Natural killer cell (primary cell): ENCODE data around the gene DAP3. TPM values are rescaled to one million over a fixed set of nuclear protein-coding genes. Genes with fewer than 3 reads are reported as not detected.

Source experiments
- ATAC-seq, 3 donors: fragments of 150-1000 bp in 2 of 3; fragments of 200-7000 bp in 1 of 3; cut with Tn5 transposase; 1 replicate in 1 of 3; 2 replicates in 2 of 3; pipeline ENCODE4 v1.10.0; 2021; ENCODE audit warnings: mild to moderate bottlenecking in 2 of 3, moderate library complexity in 2 of 3
- DNase-seq, 2 donors: peaks; one replicate each; pipeline versions ENCODE4 v3.0.0 to v3.0.0-alpha.2; 2013 to 2021; ENCODE audit warnings: mixed read lengths in 1 of 2
- H3K27ac ChIP-seq: one replicate; pipeline ENCODE4 v1.5.1; 2013; ENCODE audit warnings: mild to moderate bottlenecking, low read length
- H3K27me3 ChIP-seq: one replicate; pipeline ENCODE4 v1.6.1; 2013; ENCODE audit warnings: low read length; ENCODE audit not compliant: control insufficient read depth, insufficient read depth
- H3K36me3 ChIP-seq: one replicate; pipeline ENCODE4 v1.6.1; 2013; ENCODE audit warnings: low read length; ENCODE audit not compliant: control insufficient read depth, insufficient read depth
- H3K4me1 ChIP-seq: one replicate; pipeline ENCODE4 v1.6.1; 2013; ENCODE audit warnings: low read length; ENCODE audit not compliant: control insufficient read depth, insufficient read depth
- H3K4me3 ChIP-seq: one replicate; pipeline ENCODE4 v1.5.1; 2013; ENCODE audit warnings: low read length
- H3K9me3 ChIP-seq: one replicate; pipeline ENCODE4 v1.6.1; 2013; ENCODE audit warnings: low read length; ENCODE audit not compliant: control insufficient read depth, insufficient read depth
- H3K27ac Mint-ChIP-seq, 2 donors: one replicate each; pipeline ENCODE4 v1.8.0; 2022; ENCODE audit warnings: mild to moderate bottlenecking in 2 of 2, mixed read lengths in 2 of 2, moderate library complexity in 1 of 2
- H3K27me3 Mint-ChIP-seq, 2 donors: one replicate each; pipeline ENCODE4 v1.8.0; 2022; ENCODE audit warnings: low read depth in 2 of 2, mixed read lengths in 2 of 2
- H3K36me3 Mint-ChIP-seq: one replicate; pipeline ENCODE4 v1.8.0; 2022; ENCODE audit warnings: mixed read lengths
- H3K4me1 Mint-ChIP-seq, 2 donors: one replicate each; pipeline ENCODE4 v1.8.0; 2022; ENCODE audit warnings: mixed read lengths in 2 of 2
- H3K4me3 Mint-ChIP-seq: one replicate; pipeline ENCODE4 v1.8.0; 2022; ENCODE audit warnings: mild to moderate bottlenecking, moderate library complexity, mixed read lengths
- H3K9me3 Mint-ChIP-seq, 2 donors: one replicate each; pipeline ENCODE4 v1.8.0; 2022; ENCODE audit warnings: mixed read lengths in 2 of 2
- WGBS: methylation state at CpG from one replicate; pipeline ENCODE4 v1.1.7; 2013; ENCODE audit warnings: missing lambda C conversion rate; ENCODE audit not compliant: insufficient coverage; 5-methylcytosine and 5-hydroxymethylcytosine counted together
- intact Hi-C: fragments of 100-400 bp; cut with micrococcal nuclease; formaldehyde crosslinking; loops from one replicate; pipeline ENCODE4 v1.14.2; 2022
- total RNA-seq, 4 donors: library from RNA; stranded (reverse); fragments of 120-200 nt in 1 of 4; gene quantifications; one replicate each; pipeline versions ENCODE4 v1.2.3 to v1.2.4, GENCODE V29; 2013 to 2022
- TF ChIP-seq, protein P1 (sequence below): fragments of 200-600 bp; IDR thresholded peaks from one replicate; pipeline ENCODE4 v1.8.0; 2022; ENCODE audit warnings: antibody characterized with exemption

DAP3 gene
- total RNA-seq, 3 donors from 2014 or later (not counting 1 experiment from before 2014, with no cell fraction given), result 83.9 to 97.5 (median 96.4) TPM

DNA sequence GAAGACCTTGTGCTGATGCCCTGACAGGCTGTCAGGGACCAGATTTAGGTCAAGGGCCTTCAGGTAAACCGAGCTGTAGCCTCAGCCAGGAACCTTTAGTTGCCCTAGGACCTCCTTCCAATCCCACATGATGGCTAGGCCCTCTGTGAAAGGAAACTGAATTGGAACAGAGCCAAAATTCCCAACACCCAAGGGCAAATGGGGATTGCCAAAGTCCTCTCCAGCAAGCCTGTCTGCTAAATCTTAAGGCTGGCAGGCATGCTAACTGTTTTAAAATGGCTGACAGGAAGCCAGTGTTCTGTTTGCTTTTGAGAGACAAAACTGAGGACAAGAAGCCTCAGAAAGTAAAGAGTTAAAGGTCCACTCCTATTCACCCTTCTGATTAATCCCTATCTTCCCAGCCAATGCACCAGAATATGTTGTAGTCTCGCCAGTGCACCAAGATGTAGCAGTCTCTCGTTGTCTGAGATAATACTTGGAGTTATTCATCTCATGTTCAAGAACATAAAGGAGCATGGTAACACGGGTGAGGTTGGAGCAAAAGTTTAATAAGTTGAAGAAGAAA, 43.8 kb upstream of the DAP3 start:
- no peaks in the 10 kb centered on the region for H3K27me3 ChIP-seq
- TF ChIP-seq, protein P1, sequence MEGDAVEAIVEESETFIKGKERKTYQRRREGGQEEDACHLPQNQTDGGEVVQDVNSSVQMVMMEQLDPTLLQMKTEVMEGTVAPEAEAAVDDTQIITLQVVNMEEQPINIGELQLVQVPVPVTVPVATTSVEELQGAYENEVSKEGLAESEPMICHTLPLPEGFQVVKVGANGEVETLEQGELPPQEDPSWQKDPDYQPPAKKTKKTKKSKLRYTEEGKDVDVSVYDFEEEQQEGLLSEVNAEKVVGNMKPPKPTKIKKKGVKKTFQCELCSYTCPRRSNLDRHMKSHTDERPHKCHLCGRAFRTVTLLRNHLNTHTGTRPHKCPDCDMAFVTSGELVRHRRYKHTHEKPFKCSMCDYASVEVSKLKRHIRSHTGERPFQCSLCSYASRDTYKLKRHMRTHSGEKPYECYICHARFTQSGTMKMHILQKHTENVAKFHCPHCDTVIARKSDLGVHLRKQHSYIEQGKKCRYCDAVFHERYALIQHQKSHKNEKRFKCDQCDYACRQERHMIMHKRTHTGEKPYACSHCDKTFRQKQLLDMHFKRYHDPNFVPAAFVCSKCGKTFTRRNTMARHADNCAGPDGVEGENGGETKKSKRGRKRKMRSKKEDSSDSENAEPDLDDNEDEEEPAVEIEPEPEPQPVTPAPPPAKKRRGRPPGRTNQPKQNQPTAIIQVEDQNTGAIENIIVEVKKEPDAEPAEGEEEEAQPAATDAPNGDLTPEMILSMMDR, result no peak
- Mint-ChIP-seq H3K27ac (no peak overlapping the region), H3K36me3 (peaks cover 11% of the 10 kb centered on the region), H3K9me3 (peaks cover 0 to 9% of the 10 kb centered on the region in 2 donors), H3K27me3 (peaks cover 0 to 6% of the 10 kb centered on the region in 2 donors), H3K4me3 (no peak overlapping the region), H3K4me1 (no peaks in the 10 kb centered on the region)
- H3K27ac ChIP-seq, result no peak overlapping the region
- ATAC-seq (no peak), DNase-seq (no peak)
- no peak overlapping the region for H3K4me3 ChIP-seq
- no peaks in the 10 kb centered on the region for H3K4me1 ChIP-seq
- intact Hi-C loops, result no loop called here
- WGBS, result 89% methylated on average over 4 of the region's 4 CpGs
- no peaks in the 10 kb centered on the region for H3K36me3 ChIP-seq
- H3K9me3 ChIP-seq, result peaks cover 21% of the 10 kb centered on the region

DNA sequence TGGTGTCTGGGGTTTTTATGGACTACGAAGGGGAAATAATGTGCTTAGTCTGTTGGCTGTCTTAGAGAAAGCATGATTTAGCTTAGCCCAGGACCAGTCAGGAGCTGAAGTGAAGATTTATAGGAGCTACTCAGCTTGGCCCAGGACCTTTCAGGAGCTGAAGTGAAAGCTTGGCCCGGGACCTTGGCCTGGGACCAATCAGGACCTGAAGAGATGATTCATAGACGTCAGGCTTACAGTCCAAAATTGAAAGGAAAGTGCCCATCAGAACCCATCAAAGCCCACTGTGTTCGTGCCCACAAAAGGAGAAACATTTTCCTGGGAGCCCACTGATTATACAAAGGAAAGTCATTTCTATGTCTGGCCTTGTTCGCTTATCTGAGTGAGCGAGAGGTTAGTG, 43.2 kb upstream of the DAP3 start:
- H3K36me3 Mint-ChIP-seq, result peaks cover 11% of the 10 kb centered on the region
- H3K4me3 Mint-ChIP-seq, result no peak overlapping the region
- Histone ChIP-seq H3K36me3 (no peaks in the 10 kb centered on the region), H3K27me3 (no peaks in the 10 kb centered on the region), H3K27ac (no peak overlapping the region), H3K4me1 (no peaks in the 10 kb centered on the region), H3K9me3 (peaks cover 21% of the 10 kb centered on the region), H3K4me3 (no peak overlapping the region)
- no peak for ATAC-seq
- H3K9me3 Mint-ChIP-seq, result peaks cover 0 to 9% of the 10 kb centered on the region in 2 donors
- no peak overlapping the region for H3K27ac Mint-ChIP-seq
- TF ChIP-seq, protein P1, result no peak
- H3K27me3 Mint-ChIP-seq, result peaks cover 0 to 7% of the 10 kb centered on the region in 2 donors
- no peak for DNase-seq
- intact Hi-C loops, result no loop called here
- no peaks in the 10 kb centered on the region for H3K4me1 Mint-ChIP-seq
- WGBS, result 86% methylated on average over 6 of the region's 6 CpGs

DNA sequence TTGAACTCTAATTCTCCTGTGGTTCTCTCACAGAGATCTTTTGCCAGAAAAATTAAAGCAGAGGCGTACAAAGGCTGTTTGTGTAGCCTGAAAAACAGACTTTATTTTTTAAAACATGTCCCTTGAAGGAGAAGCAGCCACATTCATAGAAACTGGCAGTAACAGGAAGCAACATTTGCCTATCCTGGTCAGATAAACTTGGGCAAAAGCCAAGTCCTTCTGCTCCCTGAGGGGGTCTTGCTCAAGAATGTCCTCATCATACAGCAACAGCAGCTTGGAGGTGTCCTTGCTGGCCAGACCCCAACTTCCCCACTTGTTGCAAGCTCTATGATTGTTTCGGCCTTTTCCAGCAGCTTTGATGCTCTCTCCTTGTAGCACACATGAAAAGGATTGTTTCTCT, 42.6 kb upstream of the DAP3 start:
- H3K9me3 ChIP-seq, result peaks cover 21% of the 10 kb centered on the region
- no peak for DNase-seq
- Mint-ChIP-seq H3K36me3 (peaks cover 10% of the 10 kb centered on the region), H3K9me3 (peaks cover 0 to 9% of the 10 kb centered on the region in 2 donors), H3K27ac (no peak overlapping the region), H3K4me3 (no peak overlapping the region), H3K4me1 (no peaks in the 10 kb centered on the region), H3K27me3 (peaks cover 0 to 7% of the 10 kb centered on the region in 2 donors)
- TF ChIP-seq, protein P1, result no peak
- H3K36me3 ChIP-seq, result no peaks in the 10 kb centered on the region
- H3K4me3 ChIP-seq, result no peak overlapping the region
- ATAC-seq, result no peak
- intact Hi-C loops, result no loop called here
- no peak overlapping the region for H3K27ac ChIP-seq
- H3K4me1 ChIP-seq, result no peaks in the 10 kb centered on the region
- 93% methylated on average over 2 of the region's 2 CpGs for WGBS
- no peaks in the 10 kb centered on the region for H3K27me3 ChIP-seq
